Activated B cell treated with CpG ODN at 0.5 μM for 24 hours (primary cell): ENCODE measurements around the gene CLPTM1. TPM values are rescaled to one million over a fixed set of nuclear protein-coding genes. Genes with fewer than 3 reads are reported as not detected.

Experiments used
- ATAC-seq: fragments of 200-7000 bp; cut with Tn5 transposase; one replicate; pipeline ENCODE4 v1.10.0; 2021; ENCODE audit warnings: low read depth, mild to moderate bottlenecking, moderate library complexity
- CTCF ChIA-PET: fragments of 350-600 bp; sonication (Branson Sonifier 250); formaldehyde crosslinking; loops from one replicate; lab custom pipeline; 2021; ENCODE audit warnings: antibody characterized with exemption; lab: Charles Lee
- POLR2A ChIA-PET: fragments of 350-600 bp; sonication (Branson Sonifier 250); formaldehyde crosslinking; loops from one replicate; lab custom pipeline; 2021; ENCODE audit warnings: antibody characterized with exemption; lab: Charles Lee
- DNase-seq: peaks from one replicate; pipeline ENCODE4 v3.0.0; 2022
- H3K27ac Mint-ChIP-seq: one replicate; pipeline ENCODE4 v1.8.0; 2020; ENCODE audit warnings: mixed read lengths
- H3K27me3 Mint-ChIP-seq: one replicate; pipeline ENCODE4 v1.8.0; 2021; ENCODE audit warnings: mixed read lengths
- H3K36me3 Mint-ChIP-seq: one replicate; pipeline ENCODE4 v1.8.0; 2021; ENCODE audit warnings: low read depth, mixed read lengths
- H3K4me1 Mint-ChIP-seq: one replicate; pipeline ENCODE4 v1.8.0; 2021; ENCODE audit warnings: mixed read lengths
- H3K4me3 Mint-ChIP-seq: one replicate; pipeline ENCODE4 v1.8.0; 2020; ENCODE audit warnings: mild to moderate bottlenecking, mixed read lengths
- H3K9me3 Mint-ChIP-seq: one replicate; pipeline ENCODE4 v1.8.0; 2020; ENCODE audit warnings: mixed read lengths
- CTCF ChIP-seq: fragments of 200-600 bp; IDR thresholded peaks from one replicate; pipeline ENCODE4 v1.8.0; 2022; ENCODE audit warnings: antibody characterized with exemption, mild to moderate bottlenecking
- intact Hi-C: fragments of 100-400 bp; cut with micrococcal nuclease; formaldehyde crosslinking; loops from one replicate; pipeline ENCODE4 v1.15.1; 2024
- total RNA-seq: library from RNA; stranded (reverse); gene quantifications from 2 replicates; pipeline ENCODE4 v1.2.3, GENCODE V29; 2022

CLPTM1 gene
- total RNA-seq, 1 donor from 2014 or later, result 92.1 TPM

- ChIA-PET POLR2A (interaction anchor here (0.5 to 2.5 kb wide), 10 partner anchors 33 to 1351 kb away, joined by 3 to 34 read pairs (median 6); partner anchors contain the start of genes BLOC1S3, CLASRP, RELB and TRAPPC6A), CTCF (no interaction called here)
- no peak for DNase-seq
- intact Hi-C loops, result loop anchor here (1.0 to 5.0 kb wide), 5 partner anchors 41 to 452 kb away; partner anchors contain the start of genes APOC1, BLOC1S3, POLR1G and PPP1R13L
- H3K9me3 Mint-ChIP-seq, result no peaks in the 10 kb centered on the region
- peaks cover 65% of the 10 kb centered on the region for H3K4me1 Mint-ChIP-seq
- H3K27me3 Mint-ChIP-seq, result no peaks in the 10 kb centered on the region
- H3K4me3 Mint-ChIP-seq, result peak overlapping the region; percentile 97
- ATAC-seq, result no peak
- TF ChIP-seq CTCF, result no peak
- H3K36me3 Mint-ChIP-seq, result peaks cover 23% of the 10 kb centered on the region
- H3K27ac Mint-ChIP-seq, result peak overlapping the region; percentile 90
Observed at GRCh38 chr19:44955505-44956439, 592 bp downstream of the CLPTM1 start.

GRCh38 chr19:44957526-44957925 lies 2.3 kb downstream of the CLPTM1 start:
- ChIA-PET POLR2A (interaction anchor here (0.6 to 1.0 kb wide), 3 partner anchors 53 to 1172 kb away, joined by 4 to 6 read pairs (median 6); no protein-coding TSS in a partner anchor), CTCF (no interaction called here)
- H3K36me3 Mint-ChIP-seq, result peaks cover 36% of the 10 kb centered on the region
- intact Hi-C loops, result loop anchor here (5.0 kb wide), 1 partner anchor 450 kb away; the partner anchor contains the start of genes POLR1G and PPP1R13L
- no peaks in the 10 kb centered on the region for H3K9me3 Mint-ChIP-seq
- H3K4me1 Mint-ChIP-seq, result peaks cover 83% of the 10 kb centered on the region
- ATAC-seq, result no peak
- H3K27me3 Mint-ChIP-seq, result no peaks in the 10 kb centered on the region
- peak overlapping the region; percentile 90 for H3K27ac Mint-ChIP-seq
- peak overlapping the region; percentile 97 for H3K4me3 Mint-ChIP-seq
- DNase-seq, result no peak
- no peak for TF ChIP-seq CTCF

- ATAC-seq (no peak), DNase-seq (no peak)
- no peaks in the 10 kb centered on the region for H3K27me3 Mint-ChIP-seq
- H3K9me3 Mint-ChIP-seq, result no peaks in the 10 kb centered on the region
- peak overlapping the region; percentile 90 for H3K27ac Mint-ChIP-seq
- TF ChIP-seq CTCF, result no peak
- no peak overlapping the region for H3K4me3 Mint-ChIP-seq
- POLR2A ChIA-PET, result interaction anchor here (0.6 to 1.0 kb wide), 3 partner anchors 52 to 1173 kb away, joined by 4 to 6 read pairs (median 6); no protein-coding TSS in a partner anchor
- peaks cover 83% of the 10 kb centered on the region for H3K4me1 Mint-ChIP-seq
- H3K36me3 Mint-ChIP-seq, result peaks cover 39% of the 10 kb centered on the region
- CTCF ChIA-PET, result no interaction called here
- intact Hi-C loops, result loop anchor here (5.0 kb wide), 1 partner anchor 449 kb away; the partner anchor contains the start of genes POLR1G and PPP1R13L
Observed at GRCh38 chr19:44958090-44958489, 2.9 kb downstream of the CLPTM1 start.

GRCh38 chr19:44959691-44960090 lies 4.5 kb downstream of the CLPTM1 start:
- no peak for DNase-seq
- no peak overlapping the region for H3K4me3 Mint-ChIP-seq
- peaks cover 42% of the 10 kb centered on the region for H3K36me3 Mint-ChIP-seq
- POLR2A ChIA-PET, result interaction anchor here (1.3 to 3.3 kb wide), 3 partner anchors 42 to 80 kb away, joined by 5 to 26 read pairs (median 6); partner anchors contain the start of genes CLASRP, RELB and TOMM40
- TF ChIP-seq CTCF, result no peak
- peaks cover 73% of the 10 kb centered on the region for H3K4me1 Mint-ChIP-seq
- H3K27ac Mint-ChIP-seq, result peak overlapping the region; percentile 86
- ATAC-seq, result no peak
- intact Hi-C loops, result loop anchor here (5.0 kb wide), 1 partner anchor 448 kb away; the partner anchor contains the start of genes POLR1G and PPP1R13L
- CTCF ChIA-PET, result interaction anchor here (1.6 kb wide), 1 partner anchor 100 kb away, joined by 3 read pairs; no protein-coding TSS in a partner anchor
- H3K27me3 Mint-ChIP-seq, result no peaks in the 10 kb centered on the region
- H3K9me3 Mint-ChIP-seq, result no peaks in the 10 kb centered on the region
